H9 (cell line): ENCODE measurements around the gene ZNF230. TPM values are rescaled to one million over a fixed set of nuclear protein-coding genes. Genes with fewer than 3 reads are reported as not detected.

Experiments used
- DNase-seq: peaks from one replicate; pipeline ENCODE4 v3.0.0-alpha.2; 2017
- H2AFZ ChIP-seq: one replicate; pipeline ENCODE4 v1.6.1; 2013; ENCODE audit warnings: mild to moderate bottlenecking, low read length, control low read depth, moderate library complexity
- H2AK5ac ChIP-seq: 2 replicates; pipeline ENCODE4 v1.6.1; 2013; ENCODE audit warnings: low read length, control low read depth, mixed read lengths; ENCODE audit not compliant: insufficient read length
- H2BK120ac ChIP-seq: one replicate; pipeline ENCODE4 v1.6.1; 2013; ENCODE audit warnings: low read depth, mild to moderate bottlenecking, low read length, control low read depth, inconsistent platforms; ENCODE audit not compliant: poor library complexity, severe bottlenecking
- H2BK12ac ChIP-seq: 2 replicates; pipeline ENCODE4 v1.6.1; 2013; ENCODE audit warnings: low read length, control low read depth, mixed read lengths, low read depth; ENCODE audit not compliant: insufficient read length
- H2BK15ac ChIP-seq: 2 replicates; pipeline ENCODE4 v1.6.1; 2013; ENCODE audit warnings: low read depth, low read length, control low read depth
- H2BK20ac ChIP-seq: one replicate; pipeline ENCODE4 v1.6.1; 2013; ENCODE audit warnings: low read depth, mild to moderate bottlenecking, low read length, control low read depth, inconsistent platforms; ENCODE audit not compliant: poor library complexity, severe bottlenecking
- H2BK5ac ChIP-seq: 2 replicates; pipeline ENCODE4 v1.6.1; 2013; ENCODE audit warnings: low read length, control low read depth, mixed read lengths; ENCODE audit not compliant: insufficient read length
- H3K14ac ChIP-seq: 2 replicates; pipeline ENCODE4 v1.6.1; 2013; ENCODE audit warnings: low read length, control low read depth; ENCODE audit not compliant: insufficient read depth
- H3K18ac ChIP-seq: 2 replicates; pipeline ENCODE4 v1.6.1; 2013; ENCODE audit warnings: low read depth, mild to moderate bottlenecking, mixed read lengths, low read length, control low read depth; ENCODE audit not compliant: insufficient read length
- H3K23ac ChIP-seq: 2 replicates; pipeline ENCODE4 v1.6.1; 2013; ENCODE audit warnings: low read length, control low read depth, mixed read lengths, low read depth; ENCODE audit not compliant: insufficient read length
- H3K23me2 ChIP-seq: 2 replicates; pipeline ENCODE4 v1.6.1; 2013; ENCODE audit warnings: low read depth, mild to moderate bottlenecking, mixed read lengths, low read length, control low read depth; ENCODE audit not compliant: insufficient read length, poor library complexity, severe bottlenecking
- H3K27ac ChIP-seq: 2 replicates; pipeline ENCODE4 v1.5.1; 2013; ENCODE audit warnings: low read length, control low read depth, mixed read lengths, low read depth; ENCODE audit not compliant: insufficient read length
- H3K27me3 ChIP-seq: 2 replicates; pipeline ENCODE4 v1.6.1; 2013; ENCODE audit warnings: low read length, control low read depth, inconsistent platforms; ENCODE audit not compliant: insufficient read depth
- H3K4ac ChIP-seq: 2 replicates; pipeline ENCODE4 v1.6.1; 2013; ENCODE audit warnings: low read depth, mild to moderate bottlenecking, control low read depth, inconsistent platforms, low read length, moderate library complexity
- H3K4me1 ChIP-seq: 2 replicates; pipeline ENCODE4 v1.6.1; 2013; ENCODE audit warnings: low read length, control low read depth, inconsistent platforms; ENCODE audit not compliant: insufficient read depth
- H3K4me2 ChIP-seq: 2 replicates; pipeline ENCODE4 v1.6.1; 2013; ENCODE audit warnings: low read length, control low read depth, mixed read lengths; ENCODE audit not compliant: insufficient read length, insufficient read depth
- H3K56ac ChIP-seq: 2 replicates; pipeline ENCODE4 v1.6.1; 2013; ENCODE audit warnings: low read depth, mild to moderate bottlenecking, mixed read lengths, low read length, control low read depth; ENCODE audit not compliant: insufficient read length
- H3K79me1 ChIP-seq: 2 replicates; pipeline ENCODE4 v1.6.1; 2013; ENCODE audit warnings: low read depth, mild to moderate bottlenecking, moderate library complexity, low read length, control low read depth, inconsistent platforms; ENCODE audit not compliant: insufficient read depth, poor library complexity, severe bottlenecking
- H3K79me2 ChIP-seq: 2 replicates; pipeline ENCODE4 v1.6.1; 2013; ENCODE audit warnings: low read length, control low read depth, inconsistent platforms; ENCODE audit not compliant: insufficient read depth
- H3K9ac ChIP-seq: 2 replicates; pipeline ENCODE4 v1.6.1; 2013; ENCODE audit warnings: low read length, control low read depth, mixed read lengths; ENCODE audit not compliant: insufficient read length; ENCODE audit errors: extremely low read depth
- H3K9me3 ChIP-seq: one replicate; pipeline ENCODE4 v1.6.1; 2013; ENCODE audit warnings: low read depth, low read length, inconsistent platforms; ENCODE audit not compliant: control insufficient read depth
- H3T11ph ChIP-seq: one replicate; pipeline ENCODE4 v1.6.1; 2013; ENCODE audit warnings: mild to moderate bottlenecking, low read length, control low read depth, inconsistent platforms
- H4K20me1 ChIP-seq: one replicate; pipeline ENCODE4 v1.6.1; 2013; ENCODE audit not compliant: control insufficient read depth, insufficient read length, insufficient read depth
- H4K5ac ChIP-seq: 2 replicates; pipeline ENCODE4 v1.6.1; 2013; ENCODE audit warnings: low read depth, mild to moderate bottlenecking, mixed read lengths, low read length, control low read depth; ENCODE audit not compliant: insufficient read length
- H4K8ac ChIP-seq: replicated peaks from 2 replicates; pipeline ENCODE4 v1.6.1; 2013; ENCODE audit warnings: low read length, control low read depth, mixed read lengths, low read depth; ENCODE audit not compliant: insufficient read length
- H4K91ac ChIP-seq: 2 replicates; pipeline ENCODE4 v1.6.1; 2013; ENCODE audit warnings: low read depth, mild to moderate bottlenecking, moderate library complexity, mixed read lengths, low read length, control low read depth; ENCODE audit not compliant: insufficient read length
- H3K27ac Mint-ChIP-seq, 3 experiments: 2 replicates in 2 of 3; 3 replicates in 1 of 3; pipeline ENCODE4 v1.8.0; 2020 to 2021; ENCODE audit warnings: mixed read lengths in 3 of 3, mild to moderate bottlenecking in 1 of 3, moderate library complexity in 1 of 3
- H3K27me3 Mint-ChIP-seq: 2 replicates; pipeline ENCODE4 v1.8.0; 2021; ENCODE audit warnings: low read depth, mild to moderate bottlenecking, moderate library complexity, mixed read lengths
- H3K36me3 Mint-ChIP-seq, 3 experiments: 2 replicates in 2 of 3; 3 replicates in 1 of 3; pipeline ENCODE4 v1.8.0; 2020 to 2021; ENCODE audit warnings: low read depth in 3 of 3, mixed read lengths in 3 of 3; ENCODE audit not compliant: insufficient read depth in 1 of 3
- H3K4me1 Mint-ChIP-seq, 2 experiments: 2 replicates each; pipeline ENCODE4 v1.8.0; 2020; ENCODE audit warnings: mixed read lengths in 2 of 2
- H3K4me3 Mint-ChIP-seq, 2 experiments: 2 replicates in 1 of 2; 3 replicates in 1 of 2; pipeline ENCODE4 v1.8.0; 2020 to 2021; ENCODE audit warnings: mild to moderate bottlenecking in 2 of 2, mixed read lengths in 2 of 2, moderate library complexity in 1 of 2
- H3K9me3 Mint-ChIP-seq, 2 experiments: 2 replicates in 1 of 2; 3 replicates in 1 of 2; pipeline ENCODE4 v1.8.0; 2020; ENCODE audit warnings: mild to moderate bottlenecking in 2 of 2, mixed read lengths in 2 of 2, moderate library complexity in 1 of 2
- CTCF ChIP-seq: fragments of 200-600 bp; sonication (generic); conservative IDR thresholded peaks from 3 replicates; pipeline ENCODE4 v1.8.0; 2021; ENCODE audit warnings: antibody characterized with exemption, mild to moderate bottlenecking
- WGBS: extraction: QIAGEN DNeasy Blood & Tissue Kit; methylation state at CpG from one replicate; pipeline ENCODE4 v1.1.7; 2013; ENCODE audit warnings: missing lambda C conversion rate, low lambda C conversion rate, mixed read lengths; ENCODE audit not compliant: insufficient read length; ENCODE audit errors: extremely low coverage; 5-methylcytosine and 5-hydroxymethylcytosine counted together
- total RNA-seq: library from RNA; stranded (reverse); gene quantifications from 2 replicates; pipeline ENCODE4 v1.2.1, GENCODE V29; 2021

Gene ZNF230
- total RNA-seq, 1 experiment from 2014 or later: 3.1 TPM

- H3K9me3 Mint-ChIP-seq: peaks cover 6 to 33% of the 10 kb centered on the region in 2 experiments; a peak in 4 of 5 replicates
- peaks cover 10 to 14% of the 10 kb centered on the region in 2 experiments for H3K4me1 Mint-ChIP-seq
- H2AK5ac ChIP-seq: no peak overlapping the region
- no peak overlapping the region for H4K5ac ChIP-seq
- H3K27me3 ChIP-seq: no peaks in the 10 kb centered on the region
- TF ChIP-seq CTCF: no peak
- H2AFZ ChIP-seq: no peak overlapping the region
- H3K14ac ChIP-seq: no peak overlapping the region
- H3K4ac ChIP-seq: no peak overlapping the region
- no peaks in the 10 kb centered on the region for H4K20me1 ChIP-seq
- no peak for DNase-seq
- H3K36me3 Mint-ChIP-seq: peaks cover 17 to 25% (median 21%) of the 10 kb centered on the region in 3 experiments
- no peak overlapping the region for H2BK5ac ChIP-seq
- H3K9ac ChIP-seq: peak overlapping the region; percentile 59
- no peak overlapping the region for H3K27ac Mint-ChIP-seq
- H3K56ac ChIP-seq: no peak overlapping the region
- H2BK12ac ChIP-seq: no peak overlapping the region
- H3T11ph ChIP-seq: no peak overlapping the region
- peak overlapping the region; percentile 92 to 99 for H3K4me3 Mint-ChIP-seq
- no peak overlapping the region for H3K23ac ChIP-seq
- H4K8ac ChIP-seq: no peak overlapping the region
- H2BK20ac ChIP-seq: no peak overlapping the region
- H2BK15ac ChIP-seq: no peak overlapping the region
- H4K91ac ChIP-seq: no peak overlapping the region
- H3K79me1 ChIP-seq: no peaks in the 10 kb centered on the region
- H2BK120ac ChIP-seq: no peak overlapping the region
- H3K9me3 ChIP-seq: peaks cover 1% of the 10 kb centered on the region
- H3K79me2 ChIP-seq: no peaks in the 10 kb centered on the region; the same call in 1 of the 2 replicates
- H3K27ac ChIP-seq: no peak overlapping the region
- peak overlapping the region; percentile 81 for H3K4me2 ChIP-seq
- no peaks in the 10 kb centered on the region; the same call in 1 of the 2 replicates for H3K4me1 ChIP-seq
- H3K18ac ChIP-seq: no peak overlapping the region
- peaks cover 4% of the 10 kb centered on the region for H3K23me2 ChIP-seq
- H3K27me3 Mint-ChIP-seq: peaks cover 3% of the 10 kb centered on the region; the same call in 1 of the 2 replicates
- WGBS: no CpG with 5 or more reads among the region's 15 CpGs
These were observed 778 bp downstream of the ZNF230 start for GRCh38 chr19:44003461-44004009.
